ENCODE data around the gene GRIN2A. TPM values are rescaled to one million over a fixed set of nuclear protein-coding genes. Genes with fewer than 3 reads are reported as not detected.

GRIN2A gene
- total RNA-seq, 1 donor from 2014 or later: under 0.01 TPM

GRCh38 chr16:10121491-10121890 lies 60.7 kb downstream of the GRIN2A start:
- DNase-seq (ENCODE audit: low read depth): peak; percentile 89
- no peak overlapping the region for H3K4me3 ChIP-seq (ENCODE audit: low read depth, low read length)
- no peaks in the 10 kb centered on the region for H3K36me3 ChIP-seq (ENCODE audit: control insufficient read depth, insufficient read depth, low read length)
- H3K27me3 ChIP-seq (ENCODE audit: control insufficient read depth, insufficient read depth, low read length): no peaks in the 10 kb centered on the region
- TF ChIP-seq CTCF (IDR thresholded peaks at IDR 0.05; ENCODE audit: insufficient read depth, low read length, poor library complexity, severe bottlenecking): no peak

GRCh38 chr16:10120953-10121352 lies 61.3 kb downstream of the GRIN2A start:
- no peak for DNase-seq (ENCODE audit: low read depth)
- Histone ChIP-seq H3K36me3 (ENCODE audit: control insufficient read depth, insufficient read depth, low read length) (no peaks in the 10 kb centered on the region), H3K4me3 (ENCODE audit: low read depth, low read length) (no peak overlapping the region)

GRCh38 chr16:10114409-10114808 lies 67.8 kb downstream of the GRIN2A start:
- TF ChIP-seq CTCF (IDR thresholded peaks at IDR 0.05; ENCODE audit: insufficient read depth, low read length, poor library complexity, severe bottlenecking): no peak

More at GRCh38 chr16:10120953-10121352, 61.3 kb downstream of the GRIN2A start:
- no peaks in the 10 kb centered on the region for H3K27me3 ChIP-seq (ENCODE audit: control insufficient read depth, insufficient read depth, low read length)
- no peak for TF ChIP-seq CTCF (IDR thresholded peaks at IDR 0.05; ENCODE audit: insufficient read depth, low read length, poor library complexity, severe bottlenecking)

GRCh38 chr16:10113248-10113647 lies 69.0 kb downstream of the GRIN2A start:
- no peak for DNase-seq (ENCODE audit: low read depth)
- no peak for TF ChIP-seq CTCF (IDR thresholded peaks at IDR 0.05; ENCODE audit: insufficient read depth, low read length, poor library complexity, severe bottlenecking)

More at GRCh38 chr16:10114409-10114808, 67.8 kb downstream of the GRIN2A start:
- no peaks in the 10 kb centered on the region for H3K36me3 ChIP-seq (ENCODE audit: control insufficient read depth, insufficient read depth, low read length)
- H3K27me3 ChIP-seq (ENCODE audit: control insufficient read depth, insufficient read depth, low read length): no peaks in the 10 kb centered on the region
- peak; percentile 23 for DNase-seq (ENCODE audit: low read depth)
- H3K4me3 ChIP-seq (ENCODE audit: low read depth, low read length): no peak overlapping the region

GRCh38 chr16:10112021-10112420 lies 70.2 kb downstream of the GRIN2A start:
- Histone ChIP-seq H3K36me3 (ENCODE audit: control insufficient read depth, insufficient read depth, low read length) (no peaks in the 10 kb centered on the region), H3K4me3 (ENCODE audit: low read depth, low read length) (no peak overlapping the region), H3K27me3 (ENCODE audit: control insufficient read depth, insufficient read depth, low read length) (no peaks in the 10 kb centered on the region)
- no peak for DNase-seq (ENCODE audit: low read depth)
- no peak for TF ChIP-seq CTCF (IDR thresholded peaks at IDR 0.05; ENCODE audit: insufficient read depth, low read length, poor library complexity, severe bottlenecking)

More at GRCh38 chr16:10113248-10113647, 69.0 kb downstream of the GRIN2A start:
- no peaks in the 10 kb centered on the region for H3K36me3 ChIP-seq (ENCODE audit: control insufficient read depth, insufficient read depth, low read length)
- H3K27me3 ChIP-seq (ENCODE audit: control insufficient read depth, insufficient read depth, low read length): no peaks in the 10 kb centered on the region
- H3K4me3 ChIP-seq (ENCODE audit: low read depth, low read length): no peak overlapping the region

GRCh38 chr16:10111156-10111761 lies 71.0 kb downstream of the GRIN2A start:
- TF ChIP-seq CTCF (IDR thresholded peaks at IDR 0.05; ENCODE audit: insufficient read depth, low read length, poor library complexity, severe bottlenecking): no peak
- no peaks in the 10 kb centered on the region for H3K27me3 ChIP-seq (ENCODE audit: control insufficient read depth, insufficient read depth, low read length)
- DNase-seq (ENCODE audit: low read depth): no peak
- H3K4me3 ChIP-seq (ENCODE audit: low read depth, low read length): no peak overlapping the region
- no peaks in the 10 kb centered on the region for H3K36me3 ChIP-seq (ENCODE audit: control insufficient read depth, insufficient read depth, low read length)
